GM21528 (cell line): ENCODE data around the gene WDR45.

ENCODE experiments used
- ATAC-seq: cut with Tn5 transposase; IDR thresholded peaks from one replicate; pipeline ENCODE4 v1.9.1; 2021; ENCODE audit warnings: mild to moderate bottlenecking, moderate library complexity; ENCODE audit not compliant: unreplicated experiment, low FRiP score

The WDR45 gene

GRCh38 chrX:49053223-49054072 lies 26.2 kb downstream of the WDR45 start:
- ATAC-seq = peak; percentile 58

DNA sequence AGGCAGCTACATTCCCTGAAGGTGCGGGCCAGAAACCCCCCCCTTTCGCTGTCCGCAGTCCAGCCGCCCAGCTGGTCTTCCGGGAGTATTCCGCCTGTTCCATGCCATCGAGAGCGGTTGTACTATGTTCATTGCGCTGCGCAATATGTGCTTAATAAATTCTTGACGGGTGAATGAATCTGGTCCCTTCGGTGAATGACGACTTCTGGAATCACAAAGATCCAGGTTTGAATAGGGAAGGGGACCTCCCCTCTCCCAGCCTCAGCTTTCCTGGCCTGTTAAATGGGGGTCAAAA lies 35.8 kb downstream of the WDR45 start:
- ATAC-seq = no peak

DNA sequence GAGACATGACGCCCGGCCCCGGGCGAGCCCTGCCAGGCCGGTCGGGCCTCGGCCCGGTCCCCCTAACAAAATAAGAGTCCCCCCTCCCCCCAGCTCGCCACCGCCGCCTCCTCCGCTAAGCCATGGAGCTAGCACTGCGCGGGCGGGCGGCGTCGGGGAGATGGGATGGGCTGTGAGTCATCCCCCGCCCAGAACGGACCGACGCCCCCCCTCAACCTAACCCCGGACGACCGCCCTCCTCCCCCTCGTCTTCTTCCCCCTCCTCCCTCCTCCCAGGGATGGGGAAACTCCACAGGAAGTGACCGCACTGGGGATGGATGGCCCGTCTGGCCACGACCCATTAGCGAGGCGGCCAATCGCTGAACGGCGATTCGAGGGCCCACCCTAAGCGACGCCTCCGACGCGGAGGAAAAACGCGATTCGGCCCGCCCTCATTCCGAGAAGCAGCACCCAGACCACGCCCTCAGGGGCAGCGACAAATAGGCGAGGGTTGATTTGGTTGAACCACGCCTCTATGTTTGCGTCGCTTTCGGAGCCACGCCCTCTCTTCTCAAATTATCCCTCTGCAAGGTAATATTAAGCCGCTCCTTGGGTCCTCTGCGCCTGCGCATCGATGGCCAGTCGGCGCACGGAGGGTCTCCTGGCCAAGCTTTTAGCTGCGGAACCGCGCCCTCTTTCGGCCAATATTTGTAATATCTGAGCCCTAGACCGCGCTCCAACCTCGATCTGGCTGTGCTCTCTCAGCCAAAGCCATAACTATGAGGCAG lies 36.3 kb downstream of the WDR45 start, which contains the start of gene TFE3:
TFE3 (minus strand) TSS at position 138 of the 767 bp plus-strand sequence; CDS start at position 7, 131 bp downstream.
- ATAC-seq = peak; percentile 92

DNA sequence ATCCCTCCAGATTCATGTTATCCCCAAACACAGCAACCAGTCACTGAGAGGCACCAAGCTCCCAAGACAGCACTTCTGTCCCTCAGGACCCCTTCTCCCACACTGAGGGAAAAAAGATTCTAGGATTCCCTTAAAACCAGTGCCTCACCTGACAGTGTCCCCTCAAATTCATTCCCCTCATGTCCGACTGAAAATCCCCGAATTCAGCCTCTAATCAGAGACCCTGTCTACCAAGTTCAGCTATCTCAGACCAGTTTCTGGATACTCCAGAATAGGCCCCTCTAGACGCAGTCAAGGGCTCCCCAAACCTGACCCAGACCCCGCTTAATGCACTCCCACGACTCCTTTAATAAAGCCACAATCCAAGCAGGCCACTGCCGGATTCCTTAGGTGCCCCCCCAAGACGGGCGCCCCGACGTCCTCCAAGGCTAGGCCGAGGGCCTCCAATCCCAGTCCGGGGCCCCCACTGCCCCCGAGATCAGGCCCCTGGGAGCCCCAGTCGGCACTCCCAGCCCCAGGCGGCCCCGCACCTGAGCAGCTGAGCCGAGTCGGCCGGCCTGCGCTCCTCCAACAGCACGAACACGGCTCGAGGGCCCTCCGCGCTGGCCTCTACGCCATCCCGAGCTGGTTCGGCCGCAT lies 37.0 kb downstream of the WDR45 start:
- ATAC-seq = peak; percentile 3

DNA sequence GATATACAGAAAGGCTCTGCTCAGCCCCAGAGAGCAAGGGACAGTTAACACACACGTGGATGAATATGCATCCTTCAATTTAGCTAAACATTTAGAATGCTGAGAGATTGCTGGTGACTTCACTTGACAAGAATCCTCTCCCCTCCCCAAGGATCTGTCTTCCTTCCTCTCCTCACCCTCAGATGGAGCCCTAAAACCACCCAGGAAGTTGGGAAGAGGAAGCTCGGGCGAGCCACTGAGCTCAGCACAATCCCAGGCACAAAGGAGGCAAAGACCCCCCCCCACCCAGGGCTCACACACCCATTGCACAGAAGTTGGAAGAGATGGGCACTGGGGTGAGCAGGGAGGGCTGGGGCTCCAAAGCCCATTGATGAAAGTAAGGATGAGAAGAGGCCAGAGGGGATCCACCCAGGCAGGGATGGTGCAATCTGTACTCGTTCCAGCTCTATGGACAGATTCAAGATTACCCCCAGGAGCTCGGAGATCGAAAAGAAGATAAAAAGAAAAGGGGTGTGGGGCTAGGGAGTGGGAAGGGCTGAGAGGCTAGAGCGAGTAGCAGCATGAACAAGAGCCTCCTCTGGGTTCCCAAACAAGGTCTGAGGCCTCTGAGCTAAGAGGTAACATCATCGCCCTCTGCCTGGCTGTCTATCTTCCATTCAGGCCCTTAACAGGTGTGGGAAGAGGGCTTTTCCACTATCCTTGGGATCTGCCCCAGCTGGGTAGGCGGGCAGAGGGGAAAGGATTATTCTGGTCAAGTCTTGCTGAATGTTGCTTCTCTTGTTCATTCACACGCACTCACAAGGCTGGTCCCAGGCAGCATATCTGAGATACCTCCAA lies 37.7 kb downstream of the WDR45 start:
- ATAC-seq = no peak

DNA sequence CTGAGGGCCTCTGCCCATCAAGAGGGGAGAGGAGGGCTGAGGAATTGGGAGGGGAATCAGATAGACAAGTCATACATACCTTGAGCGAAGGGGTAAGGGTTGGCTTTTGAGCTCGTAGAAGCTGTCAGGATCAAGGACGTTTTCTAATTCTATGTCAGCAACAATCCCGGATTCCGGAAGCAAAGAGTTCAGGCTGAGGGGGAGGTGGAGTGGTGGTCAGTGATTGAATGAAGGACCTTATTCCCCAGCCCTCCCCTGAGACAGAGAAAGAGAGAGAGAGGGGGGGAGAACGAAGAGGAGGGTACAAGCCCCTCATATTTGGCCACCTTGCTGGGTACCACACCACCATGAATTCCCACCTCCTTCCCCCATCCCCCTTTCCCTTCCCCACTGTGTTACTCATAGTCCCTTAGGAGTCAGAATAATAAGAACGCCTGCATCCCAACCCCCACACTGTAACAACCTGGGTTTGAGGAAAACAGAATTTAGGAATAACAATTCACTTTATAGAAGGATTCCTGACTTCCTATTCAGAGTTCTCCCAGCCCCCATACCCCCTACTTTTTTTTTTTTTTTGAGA lies 39.2 kb downstream of the WDR45 start:
- ATAC-seq = no peak

GRCh38 chrX:49039598-49040375 lies 39.9 kb downstream of the WDR45 start:
- no peak for ATAC-seq

DNA sequence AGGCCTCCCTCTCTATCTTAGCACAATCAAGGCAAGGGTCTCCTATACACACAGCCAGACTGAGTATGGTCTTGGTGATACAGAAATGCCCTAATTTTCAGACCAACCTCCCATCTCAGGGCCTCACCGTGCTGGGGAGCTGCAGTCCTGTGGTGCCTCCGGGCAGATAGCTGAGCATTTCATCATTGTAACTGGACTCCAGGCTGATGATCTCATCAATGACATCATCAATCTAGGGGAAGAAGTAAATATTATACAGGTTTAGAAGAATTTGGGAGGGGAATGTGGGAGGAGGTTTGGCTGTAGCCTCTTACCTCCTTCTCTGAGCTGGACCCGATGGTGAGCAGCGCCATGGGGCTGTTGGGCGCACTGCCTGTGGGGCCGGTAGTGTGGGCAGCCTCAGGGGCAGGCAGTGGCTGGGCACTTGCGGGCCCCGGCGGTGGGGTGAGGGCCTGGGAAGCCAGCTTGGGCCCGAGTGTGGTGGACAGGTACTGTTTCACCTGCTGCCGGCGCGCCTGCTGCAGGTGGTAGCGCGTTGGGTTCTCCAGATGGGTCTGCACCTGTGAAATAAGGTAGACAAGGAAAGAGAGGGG lies 41.7 kb downstream of the WDR45 start:
- no peak for ATAC-seq

GRCh38 chrX:49030283-49030682 lies 49.4 kb downstream of the WDR45 start:
- no peak for ATAC-seq

GRCh38 chrX:49029876-49030275 lies 49.8 kb downstream of the WDR45 start:
- no peak for ATAC-seq
